Skeletal muscle satellite cell (primary cell): Measurements from ENCODE around the gene MAT1A.
"Not testable (repeated sequence)": the region's sequence is repeated elsewhere in the genome, so short reads cannot be mapped to it uniquely, and the experiment has no call there.

Experiments used
- H3K27me3 ChIP-seq: 2 replicates; pipeline ENCODE4 v1.7.0; 2013; ENCODE audit warnings: low read length; ENCODE audit not compliant: control insufficient read depth, insufficient read depth
- H3K36me3 ChIP-seq: 2 replicates; pipeline ENCODE4 v1.7.0; 2013; ENCODE audit warnings: mild to moderate bottlenecking, control low read depth, low read length; ENCODE audit not compliant: insufficient read depth
- H3K4me1 ChIP-seq: 2 replicates; pipeline ENCODE4 v1.7.0; 2013; ENCODE audit warnings: low read length; ENCODE audit not compliant: control insufficient read depth, insufficient read depth
- H3K4me2 ChIP-seq: 2 replicates; pipeline ENCODE4 v1.7.0; 2013; ENCODE audit warnings: mild to moderate bottlenecking, low read length
- H3K4me3 ChIP-seq: 2 replicates; pipeline ENCODE4 v1.7.0; 2013; ENCODE audit warnings: low read length
- H3K9ac ChIP-seq: 2 replicates; pipeline ENCODE4 v1.7.0; 2013; ENCODE audit warnings: mild to moderate bottlenecking, low read depth, low read length, moderate library complexity
- H3K9me3 ChIP-seq: replicated peaks from 2 replicates; pipeline ENCODE4 v1.7.0; 2013; ENCODE audit warnings: mild to moderate bottlenecking, control low read depth, low read length

Gene MAT1A

DNA sequence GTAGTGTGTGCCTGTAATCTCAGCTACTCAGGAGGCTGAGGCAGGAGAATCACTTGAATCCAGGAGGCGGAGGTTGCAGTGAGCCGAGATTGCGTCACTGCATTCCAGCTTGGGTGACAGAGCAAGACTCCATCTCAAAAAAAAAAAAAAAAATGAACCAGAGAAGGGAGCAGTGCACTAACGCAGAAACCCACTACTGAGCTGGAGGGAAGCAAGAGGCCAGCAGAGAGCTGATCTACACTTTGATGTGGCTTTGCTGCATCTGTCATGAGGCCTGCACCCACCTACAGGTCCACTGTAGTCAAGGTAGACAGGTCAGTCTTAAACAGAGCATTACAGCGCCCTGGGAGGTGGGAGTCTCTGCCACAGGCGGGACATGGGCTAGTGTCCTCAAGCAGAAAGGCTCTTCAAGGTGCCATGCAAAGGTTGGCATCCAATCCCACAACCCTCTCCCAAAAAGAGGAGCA, 30.0 kb downstream of the MAT1A start:
- Histone ChIP-seq H3K9me3 (no peaks in the 10 kb centered on the region), H3K9ac (no peak overlapping the region), H3K36me3 (no peaks in the 10 kb centered on the region), H3K4me3 (no peak overlapping the region), H3K4me2 (no peak overlapping the region), H3K27me3 (peaks cover 22% of the 10 kb centered on the region), H3K4me1 (no peaks in the 10 kb centered on the region)

DNA sequence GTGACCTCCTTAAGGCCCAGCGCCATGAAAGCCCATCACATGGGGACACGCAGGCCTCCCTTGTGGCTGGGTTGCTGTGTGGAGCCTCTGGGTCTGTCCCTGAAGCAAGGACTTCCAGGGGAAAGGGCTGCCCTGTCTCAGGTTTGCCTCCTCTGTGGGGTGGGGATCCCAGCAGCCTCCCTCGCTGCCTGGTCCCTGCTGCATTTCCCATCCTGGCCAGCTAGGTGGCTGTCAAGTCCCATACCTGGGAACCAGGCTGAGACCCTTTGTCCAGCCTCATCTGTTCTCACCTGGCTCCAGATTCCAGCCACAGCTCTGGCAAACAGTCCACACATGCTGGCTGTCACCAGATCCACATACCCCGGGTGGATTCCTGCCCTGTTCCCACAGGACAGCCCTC, 32.7 kb downstream of the MAT1A start:
- H3K4me3 ChIP-seq, H3K4me1 ChIP-seq, H3K9ac ChIP-seq, H3K9me3 ChIP-seq, H3K4me2 ChIP-seq, H3K36me3 ChIP-seq: not testable (repeated sequence)
- peaks cover 22% of the 10 kb centered on the region for H3K27me3 ChIP-seq

DNA sequence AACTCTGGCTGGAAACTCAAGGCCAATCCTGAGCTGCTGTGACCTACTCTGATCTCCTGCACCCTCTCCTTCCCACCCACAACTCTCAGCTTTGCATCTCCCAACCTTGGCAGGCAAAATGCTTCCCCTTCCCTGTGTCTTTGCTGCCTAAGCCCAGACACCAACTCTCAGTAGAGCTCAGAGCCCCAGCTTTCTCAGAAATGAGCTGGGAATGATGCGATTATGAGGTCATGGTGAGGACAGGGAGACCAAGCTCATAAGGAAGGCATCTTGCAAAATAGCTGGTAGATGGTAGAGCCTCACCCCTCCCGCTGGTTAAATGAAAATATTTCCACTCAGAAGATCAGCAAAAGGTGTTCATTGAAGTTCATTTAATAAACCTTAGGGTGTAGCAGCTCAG, 34.7 kb downstream of the MAT1A start:
- H3K36me3 ChIP-seq, H3K4me3 ChIP-seq, H3K9ac ChIP-seq, H3K4me2 ChIP-seq, H3K4me1 ChIP-seq, H3K9me3 ChIP-seq: not testable (repeated sequence)
- H3K27me3 ChIP-seq: peaks cover 22% of the 10 kb centered on the region

DNA sequence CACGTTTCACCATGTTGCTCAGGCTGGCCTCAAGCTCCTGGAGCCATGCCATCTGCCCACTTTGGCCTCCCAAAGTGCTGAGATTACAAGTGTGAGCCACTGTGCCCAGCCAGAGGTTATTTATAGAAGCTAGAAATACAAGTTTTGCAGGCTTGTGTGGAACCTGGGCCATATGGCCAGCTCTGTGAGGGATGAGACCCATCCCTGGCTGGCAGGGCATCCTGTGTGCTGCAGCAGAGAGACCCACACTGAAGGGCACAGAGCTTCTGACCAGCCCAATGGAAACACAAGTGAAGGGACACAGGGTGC, 35.5 kb downstream of the MAT1A start:
- H3K4me1 ChIP-seq, H3K36me3 ChIP-seq, H3K9me3 ChIP-seq, H3K4me2 ChIP-seq, H3K4me3 ChIP-seq, H3K9ac ChIP-seq: not testable (repeated sequence)
- peaks cover 22% of the 10 kb centered on the region for H3K27me3 ChIP-seq

DNA sequence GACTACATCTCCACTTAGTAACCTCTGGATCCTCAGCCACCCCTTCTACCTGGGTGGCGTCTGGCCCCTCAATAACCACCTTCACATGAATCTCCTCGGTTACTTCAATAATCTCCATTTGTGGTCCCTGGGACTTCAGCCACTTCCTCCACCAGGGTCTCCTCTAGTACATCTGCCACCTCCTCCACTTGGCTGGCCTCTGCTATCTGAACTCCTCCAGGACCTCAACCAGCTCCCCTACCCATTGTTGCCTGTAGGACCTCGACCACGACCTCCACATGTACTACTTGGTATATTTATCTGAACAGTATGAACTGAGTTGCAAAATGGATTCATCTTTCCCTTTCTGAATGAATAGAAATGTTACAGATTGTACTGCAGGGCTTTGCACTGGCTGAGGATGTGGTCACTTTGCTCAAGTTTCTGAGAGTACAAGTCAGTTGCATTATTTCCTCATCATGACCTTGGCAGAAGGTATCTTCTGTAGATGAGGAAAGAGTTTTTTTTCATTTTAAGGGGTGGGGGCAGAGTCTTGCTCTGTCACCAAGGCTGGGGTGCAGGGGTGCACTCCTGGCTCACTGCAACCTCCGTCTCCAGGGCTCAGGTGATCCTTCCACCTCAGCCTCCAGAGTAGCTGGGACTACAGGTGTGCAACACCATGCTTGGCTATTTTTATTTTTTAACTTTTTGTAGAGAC, 36.0 kb downstream of the MAT1A start:
- Histone ChIP-seq H3K4me2 (no peak overlapping the region), H3K36me3 (no peaks in the 10 kb centered on the region), H3K9ac (no peak overlapping the region), H3K9me3 (no peaks in the 10 kb centered on the region), H3K4me3 (no peak overlapping the region), H3K4me1 (no peaks in the 10 kb centered on the region), H3K27me3 (peaks cover 22% of the 10 kb centered on the region)

DNA sequence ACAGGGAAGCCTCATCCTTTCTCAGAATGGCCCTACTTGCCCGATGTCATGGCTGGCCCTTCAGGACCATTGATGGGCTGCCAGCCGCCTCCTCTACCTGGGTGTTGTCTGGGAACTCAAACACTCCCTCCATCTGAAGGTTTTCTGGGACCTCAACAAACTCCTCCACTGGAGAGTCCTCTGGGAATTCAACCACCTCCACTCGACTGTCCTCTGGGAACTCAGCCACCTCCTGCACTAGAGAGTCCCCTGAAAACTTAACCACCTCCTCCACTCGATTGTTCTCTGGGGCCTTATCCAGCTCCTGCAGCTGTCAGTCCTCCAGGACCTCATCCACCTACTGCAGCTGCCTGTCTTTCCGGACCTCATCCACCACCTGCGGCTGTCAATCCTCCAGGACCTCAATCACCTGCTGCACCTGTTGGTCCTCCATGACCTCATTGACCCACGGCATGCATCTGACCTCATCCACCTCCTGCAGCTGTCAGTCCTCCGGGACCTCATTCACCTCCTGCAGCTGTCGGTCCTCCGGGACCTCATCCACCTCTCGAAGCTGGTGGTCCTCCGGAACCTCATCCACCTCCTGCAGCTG, 37.1 kb downstream of the MAT1A start:
- Histone ChIP-seq H3K4me3 (no peak overlapping the region), H3K4me2 (no peak overlapping the region), H3K36me3 (no peaks in the 10 kb centered on the region), H3K27me3 (peaks cover 22% of the 10 kb centered on the region), H3K9me3 (no peaks in the 10 kb centered on the region), H3K4me1 (no peaks in the 10 kb centered on the region), H3K9ac (no peak overlapping the region)

- H3K4me3 ChIP-seq, H3K9ac ChIP-seq: not testable (repeated sequence)
These were observed 37.7 kb downstream of the MAT1A start for GRCh38 chr10:80251703-80252280.

GRCh38 chr10:80250399-80250798, 39.1 kb downstream of the MAT1A start:
- peaks cover 16% of the 10 kb centered on the region for H3K27me3 ChIP-seq
- H3K4me3 ChIP-seq, H3K36me3 ChIP-seq, H3K4me1 ChIP-seq, H3K4me2 ChIP-seq, H3K9ac ChIP-seq, H3K9me3 ChIP-seq: not testable (repeated sequence)

More at GRCh38 chr10:80251703-80252280, 37.7 kb downstream of the MAT1A start:
- not testable (repeated sequence) for H3K9me3 ChIP-seq, H3K36me3 ChIP-seq, H3K4me1 ChIP-seq, H3K4me2 ChIP-seq
- peaks cover 21% of the 10 kb centered on the region for H3K27me3 ChIP-seq

- H3K4me3 ChIP-seq, H3K9me3 ChIP-seq, H3K4me1 ChIP-seq, H3K4me2 ChIP-seq, H3K36me3 ChIP-seq, H3K9ac ChIP-seq: not testable (repeated sequence)
- peaks cover 15% of the 10 kb centered on the region for H3K27me3 ChIP-seq
These were observed 39.6 kb downstream of the MAT1A start for GRCh38 chr10:80249906-80250305.

DNA sequence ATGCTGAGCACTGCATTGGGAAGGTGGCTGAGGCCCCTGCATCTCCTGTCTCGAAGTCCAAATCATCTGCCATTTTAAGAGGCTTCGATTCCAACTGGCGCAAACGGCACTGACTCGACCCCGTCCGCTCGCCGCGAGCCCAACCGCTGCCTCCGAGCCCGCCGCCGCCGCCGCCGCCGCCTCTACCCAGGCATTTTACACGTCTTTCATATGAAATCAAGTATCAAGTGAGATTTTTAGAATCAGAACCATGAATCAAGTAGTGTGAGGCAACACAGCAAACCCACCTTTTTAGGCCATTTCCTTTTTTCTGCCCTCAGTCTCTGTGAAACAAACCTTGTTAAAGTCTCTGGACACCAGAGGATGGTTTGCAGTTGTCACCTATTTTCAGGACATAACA, 41.8 kb downstream of the MAT1A start:
- not testable (repeated sequence) for H3K9ac ChIP-seq, H3K4me3 ChIP-seq, H3K27me3 ChIP-seq, H3K36me3 ChIP-seq, H3K4me1 ChIP-seq, H3K4me2 ChIP-seq, H3K9me3 ChIP-seq

DNA sequence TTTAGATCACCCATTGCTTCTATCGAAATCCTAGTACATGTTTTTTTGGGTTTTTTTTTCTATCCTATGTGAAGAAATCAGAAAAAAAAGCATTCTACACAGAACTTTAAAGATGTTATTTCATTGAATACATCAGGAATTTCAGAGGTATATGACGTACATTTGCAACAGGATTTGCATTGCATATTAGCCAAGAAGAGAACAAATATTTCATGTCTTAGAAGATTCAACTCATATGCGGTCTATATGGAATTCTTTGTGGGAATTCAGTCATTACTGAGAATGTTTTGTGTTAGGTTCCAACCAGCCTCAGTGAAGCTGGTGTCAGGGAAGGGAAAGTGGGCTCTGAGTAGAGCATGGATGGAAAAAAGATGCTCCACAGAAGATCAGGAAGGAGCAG, 45.1 kb downstream of the MAT1A start:
- not testable (repeated sequence) for H3K4me3 ChIP-seq, H3K9ac ChIP-seq, H3K9me3 ChIP-seq, H3K27me3 ChIP-seq, H3K4me1 ChIP-seq, H3K4me2 ChIP-seq, H3K36me3 ChIP-seq

GRCh38 chr10:80242341-80242740, 47.1 kb downstream of the MAT1A start:
- H3K9me3 ChIP-seq, H3K4me3 ChIP-seq, H3K9ac ChIP-seq, H3K27me3 ChIP-seq, H3K36me3 ChIP-seq, H3K4me2 ChIP-seq, H3K4me1 ChIP-seq: not testable (repeated sequence)
